ENCODE results near the gene LASP1. TPM values are rescaled to one million over a fixed set of nuclear protein-coding genes. Genes with fewer than 3 reads are reported as not detected.
A peak's percentile ranks its signal among the peaks of the same experiment; 100 is the strongest.

Gene LASP1
- total RNA-seq, 4 donors from 2014 or later: 117 to 553 (median 307) TPM

DNA sequence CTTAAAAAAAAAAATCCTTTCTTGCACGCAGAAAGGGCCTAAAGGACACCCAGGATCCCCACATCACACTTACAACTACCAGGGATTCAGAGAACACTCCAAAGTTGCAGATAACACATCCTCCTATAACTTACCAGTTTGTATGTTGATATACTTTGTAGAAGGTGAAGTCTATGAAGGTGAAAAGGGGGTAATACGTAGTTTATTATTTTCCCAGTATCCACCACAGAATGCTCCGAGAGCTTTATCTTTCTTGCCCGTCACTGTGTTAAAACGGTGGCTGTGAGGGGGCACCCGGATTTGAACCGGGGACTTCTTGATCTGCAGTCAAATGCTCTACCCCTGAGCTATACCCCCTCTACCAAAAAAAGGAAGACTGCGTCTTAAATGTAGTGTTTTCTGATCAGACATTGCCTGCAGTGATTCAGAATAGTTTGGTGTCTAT, 8.4 kb upstream of the LASP1 start:
- WGBS, 2 donors (ENCODE audit: low coverage in 1 of 2): 13 to 37% methylated on average over 6 to 8 of the region's 8 CpGs
- Histone ChIP-seq H3K9me3 (no peaks in the 10 kb centered on the region), H3K4me1 (peaks cover 0 to 3% (median 0%) of the 10 kb centered on the region in 4 donors), H3K4me3 (no peak overlapping the region), H3K27me3 (no peaks in the 10 kb centered on the region), H3K36me3 (no peaks in the 10 kb centered on the region), H3K27ac (no peak overlapping the region)
- intact Hi-C loops (cut with DNase I; ENCODE audit: low total_unique reads) (no loop called here), in situ Hi-C loops (cut with MboI; ENCODE audit: low pct_ligation_motif_present in 1 of 4, low pct_unique_long_range_greater_than_20kb in 1 of 4, low sequenced_read_pairs in 3 of 4) (loop anchor here in 1 of 4 donors (25.0 kb wide), 1 partner anchor 301 kb away; the partner anchor contains the start of genes ARL5C and PLXDC1)
- no peak for DNase-seq
- TF ChIP-seq, protein P1, sequence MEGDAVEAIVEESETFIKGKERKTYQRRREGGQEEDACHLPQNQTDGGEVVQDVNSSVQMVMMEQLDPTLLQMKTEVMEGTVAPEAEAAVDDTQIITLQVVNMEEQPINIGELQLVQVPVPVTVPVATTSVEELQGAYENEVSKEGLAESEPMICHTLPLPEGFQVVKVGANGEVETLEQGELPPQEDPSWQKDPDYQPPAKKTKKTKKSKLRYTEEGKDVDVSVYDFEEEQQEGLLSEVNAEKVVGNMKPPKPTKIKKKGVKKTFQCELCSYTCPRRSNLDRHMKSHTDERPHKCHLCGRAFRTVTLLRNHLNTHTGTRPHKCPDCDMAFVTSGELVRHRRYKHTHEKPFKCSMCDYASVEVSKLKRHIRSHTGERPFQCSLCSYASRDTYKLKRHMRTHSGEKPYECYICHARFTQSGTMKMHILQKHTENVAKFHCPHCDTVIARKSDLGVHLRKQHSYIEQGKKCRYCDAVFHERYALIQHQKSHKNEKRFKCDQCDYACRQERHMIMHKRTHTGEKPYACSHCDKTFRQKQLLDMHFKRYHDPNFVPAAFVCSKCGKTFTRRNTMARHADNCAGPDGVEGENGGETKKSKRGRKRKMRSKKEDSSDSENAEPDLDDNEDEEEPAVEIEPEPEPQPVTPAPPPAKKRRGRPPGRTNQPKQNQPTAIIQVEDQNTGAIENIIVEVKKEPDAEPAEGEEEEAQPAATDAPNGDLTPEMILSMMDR (IDR thresholded peaks at IDR 0.05): no peak
- TF ChIP-seq POLR2AphosphoS5 (IDR thresholded peaks at IDR 0.05) (no peak), EP300 (IDR thresholded peaks at IDR 0.05; ENCODE audit: low read depth) (no peak), POLR2A (IDR thresholded peaks at IDR 0.05) (no peak)

DNA sequence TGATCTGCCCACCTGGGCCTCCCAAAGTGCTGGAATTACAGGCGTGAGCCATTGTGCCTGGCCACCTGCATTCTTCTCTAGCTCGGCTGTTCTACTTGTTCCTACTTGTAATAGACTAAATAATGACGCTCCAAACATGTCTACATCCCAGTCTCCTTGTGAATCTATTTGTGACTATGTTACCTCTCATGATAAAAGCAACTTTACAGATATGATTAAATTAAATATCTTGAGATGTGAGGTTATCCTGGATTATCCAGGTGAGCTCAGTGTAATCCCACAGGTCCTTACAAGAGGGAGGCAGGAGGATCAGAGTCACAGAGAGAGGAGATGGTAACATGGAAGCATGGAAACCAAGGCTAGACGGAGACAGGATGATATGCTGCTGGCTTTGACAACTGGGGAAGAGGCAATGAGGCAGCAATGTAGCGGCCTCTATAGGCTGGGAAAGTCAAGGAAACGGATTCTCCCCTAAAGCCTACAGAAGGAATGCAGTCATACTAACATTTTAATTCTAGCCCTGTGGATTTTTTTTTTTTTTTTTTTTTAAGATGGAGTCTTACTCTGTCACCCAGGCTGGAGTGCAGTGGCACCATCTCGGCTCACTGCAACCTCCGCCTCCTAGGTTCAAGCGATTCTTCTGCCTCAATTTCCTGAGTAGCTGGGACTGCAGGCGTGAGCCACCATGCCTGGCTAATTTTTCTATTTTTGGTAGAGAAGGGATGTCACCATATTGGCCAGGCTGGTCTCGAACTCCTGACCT, 5.0 kb upstream of the LASP1 start:
- WGBS, 2 donors (ENCODE audit: low coverage in 1 of 2): 59 to 64% methylated on average over 10 to 11 of the region's 11 CpGs
- Histone ChIP-seq H3K27ac (no peak overlapping the region), H3K4me1 (peaks cover 6 to 17% (median 9%) of the 10 kb centered on the region in 4 donors), H3K27me3 (no peaks in the 10 kb centered on the region), H3K36me3 (no peaks in the 10 kb centered on the region), H3K9me3 (no peaks in the 10 kb centered on the region), H3K4me3 (no peak overlapping the region)
- TF ChIP-seq POLR2A (IDR thresholded peaks at IDR 0.05) (no peak), POLR2AphosphoS5 (IDR thresholded peaks at IDR 0.05) (no peak), EP300 (IDR thresholded peaks at IDR 0.05; ENCODE audit: low read depth) (no peak)
- TF ChIP-seq, protein P1 (IDR thresholded peaks at IDR 0.05): peak in 2 of 5 experiments; percentile 19 to 20
- DNase-seq: no peak
- in situ Hi-C loops (cut with MboI; ENCODE audit: low pct_ligation_motif_present in 1 of 4, low pct_unique_long_range_greater_than_20kb in 1 of 4, low sequenced_read_pairs in 3 of 4) (loop anchor here in 1 of 4 donors (25.0 kb wide), 1 partner anchor 297 kb away; the partner anchor contains the start of genes ARL5C and PLXDC1), intact Hi-C loops (cut with DNase I; ENCODE audit: low total_unique reads) (no loop called here)

DNA sequence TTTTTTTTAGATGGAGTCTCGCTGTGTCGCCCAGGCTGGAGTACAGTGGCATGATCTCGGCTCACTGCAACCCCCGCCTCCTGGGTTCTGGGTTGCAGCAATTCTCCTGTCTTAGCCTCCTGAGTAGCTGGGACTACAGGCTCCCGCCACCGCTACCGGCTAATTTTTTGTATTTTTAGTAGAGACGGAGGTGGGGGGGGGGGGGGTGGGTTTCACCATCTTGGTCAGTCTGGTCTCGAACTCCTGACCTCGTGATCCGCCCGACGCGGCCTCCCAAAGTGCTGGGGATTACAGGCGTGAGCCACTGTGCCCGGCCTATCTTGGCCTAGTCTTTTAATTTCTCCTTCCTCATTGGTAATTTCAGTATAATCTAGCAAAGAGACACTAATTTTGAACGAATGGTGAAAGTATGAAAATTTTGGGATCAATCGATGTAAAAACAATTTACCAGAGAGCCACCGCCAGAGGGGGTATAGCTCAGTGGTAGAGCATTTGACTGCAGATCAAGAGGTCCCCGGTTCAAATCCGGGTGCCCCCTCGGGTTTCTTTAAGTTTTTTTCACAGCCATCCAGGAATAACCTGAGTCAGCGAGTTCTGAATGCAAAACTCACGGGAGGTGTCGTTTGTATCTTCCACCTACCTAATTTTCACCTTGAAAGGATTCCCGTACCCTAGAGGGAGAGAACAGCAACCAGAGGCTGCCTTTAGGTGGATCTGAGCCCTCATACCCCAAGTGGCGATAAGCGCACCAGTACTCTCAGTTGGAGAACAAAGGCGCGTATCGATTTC, 2.5 kb upstream of the LASP1 start:
- Histone ChIP-seq H3K9me3 (no peaks in the 10 kb centered on the region), H3K27ac (peak overlapping the region; percentile 91 to 99 (median 98)), H3K27me3 (no peaks in the 10 kb centered on the region), H3K4me3 (peak overlapping the region in 2 of 4 donors; percentile 97), H3K4me1 (peaks cover 12 to 30% (median 21%) of the 10 kb centered on the region in 4 donors), H3K36me3 (no peaks in the 10 kb centered on the region)
- in situ Hi-C loops (cut with MboI; ENCODE audit: low pct_ligation_motif_present in 1 of 4, low pct_unique_long_range_greater_than_20kb in 1 of 4, low sequenced_read_pairs in 3 of 4): loop anchor here in 1 of 4 donors (25.0 kb wide), 1 partner anchor 295 kb away; the partner anchor contains the start of genes ARL5C and PLXDC1
- intact Hi-C loops (cut with DNase I; ENCODE audit: low total_unique reads): no loop called here
- DNase-seq: peak; percentile 57
- WGBS, 2 donors (ENCODE audit: low coverage in 1 of 2): 4 to 50% methylated on average over 5 to 31 of the region's 31 CpGs
- TF ChIP-seq, protein P1 (IDR thresholded peaks at IDR 0.05): peak; percentile 7 to 54 (median 33)
- TF ChIP-seq POLR2AphosphoS5 (IDR thresholded peaks at IDR 0.05) (no peak), POLR2A (IDR thresholded peaks at IDR 0.05) (no peak)

Data from transverse colon (tissue), 4 donors.